Neuron (in vitro differentiated cells): Measurements from ENCODE around the gene SLC25A13.

ENCODE experiments used
- H2AFZ ChIP-seq: one replicate; pipeline ENCODE4 v1.6.1; 2013; ENCODE audit warnings: low read depth, mild to moderate bottlenecking, inconsistent platforms, low read length, moderate library complexity
- H3K27me3 ChIP-seq: one replicate; pipeline ENCODE4 v1.6.1; 2013; ENCODE audit warnings: low read length; ENCODE audit not compliant: insufficient read depth
- H3K36me3 ChIP-seq: one replicate; pipeline ENCODE4 v1.6.1; 2013; ENCODE audit warnings: low read length; ENCODE audit not compliant: insufficient read depth
- H3K4me1 ChIP-seq: one replicate; pipeline ENCODE4 v1.6.1; 2013; ENCODE audit warnings: low read length; ENCODE audit not compliant: insufficient read depth
- H3K4me3 ChIP-seq: 2 replicates; pipeline ENCODE4 v1.5.1; 2013; ENCODE audit warnings: mild to moderate bottlenecking, low read length, moderate library complexity
- H3K9me3 ChIP-seq: one replicate; pipeline ENCODE4 v1.6.1; 2013; ENCODE audit warnings: low read length

The SLC25A13 gene

DNA sequence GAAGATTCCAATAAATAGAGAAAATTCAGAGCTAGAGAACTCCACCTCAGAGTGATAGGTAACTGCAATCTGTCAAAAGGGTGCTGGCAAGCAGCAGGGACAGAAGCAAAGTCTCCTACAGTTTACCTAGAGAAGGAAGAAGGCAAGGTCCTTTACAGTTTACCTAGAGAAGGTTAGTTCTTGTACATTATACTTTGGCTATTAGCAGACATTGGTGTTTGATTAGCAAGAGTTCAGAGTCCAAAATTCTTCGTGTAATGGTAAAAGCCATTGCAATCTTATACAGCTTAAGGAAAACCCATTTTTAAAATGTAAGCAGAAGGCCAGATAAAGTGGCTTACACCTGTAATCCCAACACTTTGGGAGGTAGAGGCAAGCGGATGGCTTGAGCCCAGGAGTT is 45.9 kb downstream of the SLC25A13 start:
- Histone ChIP-seq H3K36me3 (peaks cover 9% of the 10 kb centered on the region), H3K4me3 (no peak overlapping the region), H3K27me3 (no peaks in the 10 kb centered on the region), H3K4me1 (no peaks in the 10 kb centered on the region), H3K9me3 (peaks cover 2% of the 10 kb centered on the region), H2AFZ (no peak overlapping the region)

DNA sequence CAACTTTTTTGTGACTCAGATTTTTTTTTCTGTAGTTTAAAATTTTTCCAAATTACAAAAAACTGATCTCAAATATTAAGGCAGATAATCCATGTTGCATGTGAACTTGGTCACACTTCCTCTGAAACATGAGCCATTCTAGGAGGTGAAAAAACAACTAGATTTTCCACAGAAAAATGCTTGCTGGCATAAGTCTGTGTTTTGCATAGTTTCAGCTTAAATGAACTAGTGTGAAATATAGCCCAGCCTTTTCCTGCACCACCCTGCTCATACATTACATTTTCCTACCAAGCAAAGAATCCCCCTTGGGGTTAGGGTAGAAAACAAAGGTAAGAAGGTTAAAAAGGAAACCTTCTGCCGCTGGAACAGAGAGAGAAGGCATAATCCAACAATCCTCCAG is 48.2 kb downstream of the SLC25A13 start:
- Histone ChIP-seq H3K9me3 (peaks cover 2% of the 10 kb centered on the region), H3K4me1 (no peaks in the 10 kb centered on the region), H2AFZ (no peak overlapping the region), H3K4me3 (no peak overlapping the region), H3K36me3 (peaks cover 12% of the 10 kb centered on the region), H3K27me3 (no peaks in the 10 kb centered on the region)

DNA sequence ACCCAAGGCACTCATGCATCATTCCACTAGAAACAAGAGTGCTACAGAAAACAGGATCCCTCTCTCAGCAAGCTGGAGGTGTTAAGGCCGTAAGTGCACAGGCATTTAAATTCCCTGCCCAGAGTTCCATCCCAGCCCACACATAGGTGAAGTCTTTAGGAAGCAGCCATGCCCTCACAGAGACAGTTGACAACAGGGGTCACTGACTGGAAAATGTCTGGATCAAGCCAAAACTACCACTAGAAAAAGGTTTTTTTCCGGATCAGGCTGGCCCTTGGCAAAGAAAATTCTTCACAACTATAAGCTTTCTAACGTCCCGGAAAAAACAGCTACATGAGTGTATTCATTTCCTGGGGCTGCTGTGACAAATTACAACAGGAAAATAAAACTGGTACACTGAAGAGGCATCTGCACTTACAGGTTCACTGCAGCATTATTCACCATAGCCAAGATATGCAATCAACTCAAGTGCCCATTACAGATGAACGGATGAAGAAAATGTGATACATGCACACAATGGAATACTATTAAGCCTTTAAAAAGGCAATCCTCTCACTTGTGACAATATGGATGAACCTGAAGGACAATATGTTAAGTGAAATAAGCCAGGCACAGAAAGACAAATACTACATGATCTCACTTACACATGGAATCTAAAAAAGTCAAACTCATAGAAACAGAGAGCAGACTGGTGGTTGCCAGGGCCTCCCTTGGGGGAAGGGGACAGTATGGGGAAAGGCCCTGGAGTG is 52.5 kb downstream of the SLC25A13 start:
- no peak overlapping the region for H2AFZ ChIP-seq
- no peak overlapping the region for H3K4me3 ChIP-seq
- peaks cover 2% of the 10 kb centered on the region for H3K9me3 ChIP-seq
- H3K36me3 ChIP-seq, result peaks cover 5% of the 10 kb centered on the region
- H3K4me1 ChIP-seq, result no peaks in the 10 kb centered on the region
- H3K27me3 ChIP-seq, result no peaks in the 10 kb centered on the region

DNA sequence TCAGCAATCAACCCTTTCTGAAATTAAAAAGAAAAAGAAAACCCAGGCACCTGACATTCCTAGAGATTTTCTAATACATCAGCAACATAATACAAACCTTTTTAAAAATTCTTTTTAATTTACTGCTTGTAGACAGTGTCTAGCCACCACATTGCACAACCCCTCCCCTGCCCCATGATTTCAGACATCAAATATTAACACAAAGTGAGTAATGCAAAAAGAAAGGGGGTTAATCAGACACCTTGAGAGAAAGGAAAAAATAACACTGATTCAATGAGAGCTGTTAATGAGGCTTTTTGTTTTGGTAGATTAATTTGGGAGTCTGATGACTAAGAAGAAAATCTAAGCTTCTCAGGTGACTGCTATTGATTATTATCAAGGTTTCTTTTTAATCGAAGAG is 55.3 kb downstream of the SLC25A13 start:
- Histone ChIP-seq H2AFZ (no peak overlapping the region), H3K4me3 (no peak overlapping the region), H3K27me3 (no peaks in the 10 kb centered on the region), H3K9me3 (peaks cover 2% of the 10 kb centered on the region), H3K4me1 (no peaks in the 10 kb centered on the region), H3K36me3 (peaks cover 2% of the 10 kb centered on the region)

DNA sequence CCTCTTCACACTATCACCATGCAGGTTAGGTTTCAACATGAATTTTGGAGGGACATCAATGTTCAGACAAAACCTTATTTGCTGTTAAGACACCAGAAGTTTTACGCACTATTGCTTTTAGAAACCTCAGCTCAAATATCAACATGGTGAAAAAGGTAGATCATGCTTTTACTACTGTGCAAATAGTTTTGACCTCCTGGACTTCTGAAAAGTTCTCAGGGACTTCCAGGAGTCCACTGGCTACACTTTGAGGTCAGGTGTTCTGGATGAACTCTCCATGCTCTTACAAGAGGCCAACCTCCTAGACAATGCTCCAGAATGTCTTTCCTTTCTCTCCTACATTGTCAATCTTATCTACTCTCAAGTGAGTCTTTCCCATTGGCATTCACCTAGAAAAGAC is 55.9 kb downstream of the SLC25A13 start:
- Histone ChIP-seq H3K4me1 (no peaks in the 10 kb centered on the region), H3K36me3 (peaks cover 2% of the 10 kb centered on the region), H3K27me3 (no peaks in the 10 kb centered on the region), H2AFZ (no peak overlapping the region), H3K9me3 (peaks cover 2% of the 10 kb centered on the region), H3K4me3 (no peak overlapping the region)

DNA sequence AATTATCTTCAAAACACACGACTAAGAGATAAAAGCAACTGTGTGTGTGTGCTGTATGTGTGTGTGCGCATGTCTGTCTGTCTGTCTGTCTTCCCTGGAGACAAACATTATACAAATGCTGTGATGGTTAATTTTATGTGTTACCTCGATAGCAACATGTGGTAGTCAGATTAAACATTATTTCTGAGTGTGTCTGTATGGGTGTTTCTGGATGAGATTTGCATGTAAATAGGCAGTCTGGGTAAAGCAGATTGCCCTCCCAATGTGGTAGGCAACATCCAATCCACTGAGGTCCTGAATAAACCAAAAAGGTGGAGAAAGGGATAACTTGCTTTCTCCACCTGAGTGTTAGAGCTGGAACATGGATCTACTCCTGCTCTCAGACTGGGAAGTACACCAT is 67.9 kb downstream of the SLC25A13 start:
- H3K27me3 ChIP-seq, result no peaks in the 10 kb centered on the region
- H3K4me3 ChIP-seq, result no peak overlapping the region
- no peaks in the 10 kb centered on the region for H3K36me3 ChIP-seq
- no peaks in the 10 kb centered on the region for H3K4me1 ChIP-seq
- no peak overlapping the region for H2AFZ ChIP-seq
- no peaks in the 10 kb centered on the region for H3K9me3 ChIP-seq

DNA sequence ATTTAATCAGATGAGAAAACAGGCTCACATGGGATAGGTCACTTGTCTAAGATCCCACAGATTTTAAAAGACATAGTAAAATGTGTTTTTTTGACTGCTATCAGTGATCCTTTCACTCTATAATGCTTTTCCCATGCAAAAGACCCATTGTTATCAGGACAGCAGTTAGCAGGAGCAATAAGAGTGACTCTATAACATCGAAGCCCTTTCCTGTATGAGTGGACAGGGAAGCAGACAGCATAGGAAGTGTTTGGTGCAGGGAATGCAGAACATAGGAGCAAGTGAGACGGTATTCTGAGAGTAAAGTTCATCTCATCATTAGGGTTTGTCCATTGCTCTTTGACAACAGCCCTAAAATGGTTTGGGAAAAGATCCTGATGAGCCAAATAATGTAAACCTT is 68.5 kb downstream of the SLC25A13 start:
- H3K27me3 ChIP-seq, result no peaks in the 10 kb centered on the region
- H3K4me3 ChIP-seq, result no peak overlapping the region
- H2AFZ ChIP-seq, result no peak overlapping the region

DNA sequence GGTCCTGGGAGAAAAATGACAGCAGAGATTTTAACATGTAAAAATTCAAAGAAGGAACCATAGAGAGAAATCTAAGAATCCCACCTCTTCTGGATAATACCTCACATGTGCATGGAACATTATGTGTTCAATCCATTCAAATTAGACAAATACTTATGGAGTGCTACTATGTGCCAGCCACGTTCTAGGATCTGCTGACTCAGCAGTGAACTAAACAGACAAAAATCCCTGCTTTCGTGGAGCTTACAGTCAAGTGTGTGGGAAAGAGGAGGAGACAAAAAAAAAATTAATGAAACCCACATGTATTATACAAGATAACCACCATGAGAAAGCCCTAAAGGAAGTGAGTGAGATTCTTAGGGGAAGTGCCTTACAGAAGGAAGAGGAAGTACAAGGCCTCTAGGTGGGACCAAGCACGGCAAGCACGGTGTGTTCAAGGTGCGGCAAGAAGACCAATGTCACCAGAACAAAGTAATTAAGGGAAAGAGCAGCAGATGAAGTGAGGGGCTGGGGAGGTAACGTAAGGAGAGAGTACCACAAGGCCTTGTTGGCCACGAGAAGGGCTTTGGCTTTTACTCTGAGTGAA is 71.0 kb downstream of the SLC25A13 start:
- no peaks in the 10 kb centered on the region for H3K36me3 ChIP-seq
- peaks cover 27% of the 10 kb centered on the region for H3K4me1 ChIP-seq
- H2AFZ ChIP-seq, result no peak overlapping the region
- no peak overlapping the region for H3K4me3 ChIP-seq
- H3K27me3 ChIP-seq, result no peaks in the 10 kb centered on the region
- H3K9me3 ChIP-seq, result no peaks in the 10 kb centered on the region

More for the DNA sequence above, 68.5 kb downstream of the SLC25A13 start:
- Histone ChIP-seq H3K9me3 (no peaks in the 10 kb centered on the region), H3K4me1 (peaks cover 1% of the 10 kb centered on the region), H3K36me3 (no peaks in the 10 kb centered on the region)

DNA sequence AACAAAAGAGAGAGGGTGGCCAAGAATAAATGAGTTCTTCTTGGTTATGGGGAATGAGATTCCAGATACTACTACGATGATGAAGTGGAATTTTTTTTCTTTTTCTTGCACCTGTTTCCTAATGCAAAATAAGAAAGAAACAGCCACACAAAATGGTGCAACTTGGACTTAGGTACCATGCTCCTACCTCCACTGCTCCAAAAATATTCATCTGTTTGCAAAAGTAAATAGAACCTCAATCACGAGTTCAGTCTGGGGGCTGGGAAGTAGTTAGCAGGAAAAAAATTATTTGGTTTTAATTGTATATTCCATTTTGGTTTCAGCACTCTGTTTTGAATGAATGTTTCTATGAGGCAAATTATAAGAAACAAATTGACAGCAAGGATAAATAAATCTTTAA is 73.5 kb downstream of the SLC25A13 start:
- H2AFZ ChIP-seq, result no peak overlapping the region
- H3K4me3 ChIP-seq, result no peak overlapping the region
- peaks cover 28% of the 10 kb centered on the region for H3K4me1 ChIP-seq
- no peaks in the 10 kb centered on the region for H3K9me3 ChIP-seq
- H3K27me3 ChIP-seq, result no peaks in the 10 kb centered on the region
- no peaks in the 10 kb centered on the region for H3K36me3 ChIP-seq

DNA sequence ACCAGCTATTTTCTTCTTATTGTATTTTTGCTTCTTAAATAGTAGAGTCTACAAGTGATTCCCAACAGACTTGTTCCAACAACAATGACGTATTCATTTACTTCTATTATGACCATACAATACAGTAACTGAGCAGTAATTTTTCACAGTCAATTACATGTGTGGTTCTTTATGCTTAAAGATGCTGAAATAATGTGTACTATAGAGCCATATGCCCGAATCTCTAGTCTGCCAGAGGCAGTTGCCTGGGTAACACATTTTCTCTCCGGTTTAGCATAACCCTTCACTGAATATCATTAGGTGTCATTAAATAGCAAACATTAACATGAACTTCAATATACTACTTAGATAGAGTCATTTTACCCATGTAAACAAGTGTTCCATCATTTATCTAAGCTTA is 75.0 kb downstream of the SLC25A13 start:
- H3K27me3 ChIP-seq, result no peaks in the 10 kb centered on the region
- H3K9me3 ChIP-seq, result no peaks in the 10 kb centered on the region
- H2AFZ ChIP-seq, result no peak overlapping the region
- H3K4me1 ChIP-seq, result peaks cover 28% of the 10 kb centered on the region
- no peaks in the 10 kb centered on the region for H3K36me3 ChIP-seq
- no peak overlapping the region for H3K4me3 ChIP-seq

DNA sequence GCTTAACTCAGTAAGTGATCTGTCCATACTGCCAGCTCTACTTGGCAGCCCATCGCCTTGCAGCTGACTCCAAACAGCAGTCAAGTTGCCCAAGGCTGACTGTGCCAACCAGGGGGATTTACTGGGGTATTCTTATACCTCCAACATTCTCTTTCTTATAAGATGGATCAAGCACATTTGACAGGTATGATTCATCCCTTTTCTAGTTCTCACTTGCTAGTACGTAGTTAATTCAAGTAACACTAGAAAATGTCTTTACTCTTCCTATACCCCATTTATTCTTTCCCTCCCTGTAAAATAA is 77.0 kb downstream of the SLC25A13 start:
- no peak overlapping the region for H2AFZ ChIP-seq
- no peaks in the 10 kb centered on the region for H3K9me3 ChIP-seq
- no peaks in the 10 kb centered on the region for H3K27me3 ChIP-seq
- H3K4me1 ChIP-seq, result peaks cover 28% of the 10 kb centered on the region
- H3K36me3 ChIP-seq, result no peaks in the 10 kb centered on the region
- H3K4me3 ChIP-seq, result no peak overlapping the region

DNA sequence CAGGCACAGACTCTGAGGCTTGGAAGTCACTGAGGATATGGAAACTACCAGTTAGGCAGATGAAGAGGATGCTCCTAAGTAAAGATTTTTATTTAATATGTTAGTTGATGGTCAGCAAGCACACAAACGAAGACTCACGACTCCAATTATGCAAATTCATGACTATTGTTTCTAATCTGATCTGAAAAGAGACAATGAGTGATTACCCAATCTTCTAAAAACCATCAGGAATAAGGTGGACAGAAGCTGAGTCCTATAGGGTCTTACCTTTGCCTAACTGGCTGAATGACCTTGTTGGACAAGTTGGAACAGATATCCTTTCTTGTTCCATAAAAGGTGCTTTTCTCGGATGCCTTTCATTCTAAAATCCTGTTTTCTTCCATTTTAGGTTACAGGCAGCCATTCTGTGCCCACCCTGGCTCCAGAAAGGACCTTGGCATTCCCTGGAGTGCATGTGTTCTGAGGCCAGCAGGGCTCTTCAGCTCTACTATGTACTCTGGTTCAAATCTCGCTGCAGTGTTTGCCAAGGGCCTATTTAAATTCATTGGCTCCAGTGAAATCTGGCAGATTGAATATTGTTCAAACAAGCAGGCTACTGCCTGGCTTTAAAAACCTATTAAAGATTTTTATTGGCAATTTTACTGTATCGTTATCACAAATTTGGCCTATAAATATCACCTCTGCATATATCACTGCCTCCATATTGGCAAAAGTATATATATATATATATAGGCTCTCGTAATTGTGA is 77.5 kb downstream of the SLC25A13 start:
- peaks cover 28% of the 10 kb centered on the region for H3K4me1 ChIP-seq
- no peaks in the 10 kb centered on the region for H3K27me3 ChIP-seq
- no peak overlapping the region for H2AFZ ChIP-seq
- no peaks in the 10 kb centered on the region for H3K36me3 ChIP-seq
- H3K9me3 ChIP-seq, result no peaks in the 10 kb centered on the region
- H3K4me3 ChIP-seq, result no peak overlapping the region

DNA sequence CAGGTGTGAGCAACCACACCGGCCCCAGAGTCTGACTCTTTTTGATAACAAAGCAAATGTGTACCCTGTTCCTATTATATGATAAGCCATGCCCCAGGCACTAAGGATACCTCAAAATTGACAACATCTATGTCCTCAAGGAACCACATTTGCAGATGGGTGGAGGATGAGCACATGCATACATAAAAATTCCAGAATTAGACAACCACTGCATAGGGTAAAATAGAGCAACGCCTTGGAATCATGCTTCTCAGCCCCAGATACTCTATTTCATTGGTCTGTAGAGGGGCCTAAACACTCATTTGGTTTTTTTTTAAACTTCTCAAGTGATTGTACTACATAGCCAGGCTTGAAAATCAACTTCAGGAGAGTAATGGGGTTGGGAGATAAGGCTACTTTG is 78.7 kb downstream of the SLC25A13 start:
- Histone ChIP-seq H3K9me3 (no peaks in the 10 kb centered on the region), H3K27me3 (no peaks in the 10 kb centered on the region), H3K36me3 (no peaks in the 10 kb centered on the region), H3K4me1 (peaks cover 25% of the 10 kb centered on the region), H3K4me3 (no peak overlapping the region), H2AFZ (no peak overlapping the region)
